Prostate gland (tissue), 2 donors: ENCODE measurements around the gene IL1A.

Source experiments
- CTCF ChIP-seq, 4 experiments: fragments of 200-600 bp in 2 of 4; fragments of 450-650 bp in 2 of 4; sonication (generic) in 2 of 4; IDR thresholded peaks; 1 replicate in 3 of 4; 2 replicates in 1 of 4; pipeline ENCODE4 v1.5.1; 2016 to 2019; ENCODE audit warnings: antibody characterized with exemption in 4 of 4, mild to moderate bottlenecking in 2 of 4, moderate library complexity in 2 of 4
- POLR2AphosphoS5 ChIP-seq: sonication (generic); formaldehyde crosslinking; IDR thresholded peaks from one replicate; pipeline ENCODE4 v1.6.1; 2017; ENCODE audit warnings: antibody characterized with exemption

GRCh38 chr2:112805542-112805941, 21.2 kb upstream of the IL1A start:
- TF ChIP-seq CTCF (IDR thresholded peaks at IDR 0.05), result no peak
- no peak for TF ChIP-seq POLR2AphosphoS5
